ENCODE results near the gene MARCHF11.

The MARCHF11 gene

DNA sequence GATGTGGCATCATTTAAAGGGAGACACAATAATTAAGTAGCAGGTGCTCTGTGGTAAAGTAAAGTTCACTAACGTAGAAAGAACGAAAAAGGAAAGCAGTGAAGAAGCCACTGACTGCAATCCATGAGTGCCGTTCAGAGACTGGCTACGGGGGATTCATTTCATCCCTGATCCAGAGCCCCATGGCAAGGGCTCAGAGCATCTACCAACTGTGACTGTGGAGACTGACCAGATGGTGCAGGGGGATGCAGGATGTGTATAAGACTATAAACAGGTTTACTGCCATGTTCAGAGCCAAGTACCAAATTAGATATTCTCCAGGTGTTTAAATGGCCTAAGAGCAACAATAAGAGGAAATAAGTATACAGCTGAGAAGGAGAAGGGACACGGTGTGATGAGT lies 47.7 kb downstream of the MARCHF11 start:
- DNase-seq (ENCODE audit: low read depth, low spot score): no peak

DNA sequence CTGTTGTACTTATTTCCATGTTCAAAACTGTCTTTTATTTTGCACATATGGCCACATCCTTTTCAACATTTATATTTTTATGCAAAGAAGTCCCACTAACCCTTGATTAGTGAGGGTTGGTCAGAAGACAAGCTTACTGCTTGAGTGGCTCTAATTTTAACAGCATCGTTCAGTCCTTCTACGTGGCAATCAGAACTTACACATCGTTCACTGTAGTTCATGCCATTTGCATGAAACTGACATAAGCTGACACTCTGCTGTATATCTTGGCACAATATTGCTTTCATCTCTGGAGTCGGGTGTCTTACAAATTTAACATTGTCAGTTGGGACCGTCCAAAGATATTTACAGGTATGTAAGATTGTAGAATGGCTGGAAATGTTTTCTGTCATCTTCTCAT lies 50.6 kb downstream of the MARCHF11 start:
- DNase-seq (ENCODE audit: low read depth, low spot score): no peak

DNA sequence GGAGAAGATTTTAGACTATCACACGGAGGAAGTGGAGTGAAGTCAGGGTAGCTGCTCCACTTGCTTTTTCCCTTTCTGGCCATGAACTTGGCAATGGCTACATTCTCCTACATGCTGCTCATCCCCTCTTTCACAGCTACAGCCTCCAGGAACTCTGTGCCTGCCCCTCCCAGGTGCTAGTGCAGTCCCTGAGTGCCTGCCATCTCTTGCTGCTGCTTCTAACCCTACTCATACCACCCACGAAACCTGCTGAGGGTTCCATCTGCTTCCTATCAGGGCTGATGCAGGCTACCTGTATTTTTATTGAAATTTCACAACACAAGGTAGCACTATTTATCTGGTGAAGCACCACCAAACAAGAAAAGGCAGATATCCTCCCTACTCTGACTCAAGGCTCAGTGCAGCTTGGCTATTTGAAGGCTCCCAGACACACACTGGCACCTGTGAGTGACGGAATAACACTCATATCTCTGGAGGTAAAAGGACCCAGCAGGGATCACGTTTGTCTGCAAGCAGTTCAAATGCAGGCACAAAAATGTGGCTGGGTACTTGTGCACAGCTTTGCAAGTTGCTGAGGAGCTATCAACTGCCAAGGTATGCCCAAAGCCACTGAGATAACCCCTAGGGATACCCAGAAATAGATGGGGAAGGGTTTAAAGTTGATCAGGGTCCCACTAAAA lies 51.6 kb downstream of the MARCHF11 start:
- DNase-seq (ENCODE audit: low read depth, low spot score): no peak

DNA sequence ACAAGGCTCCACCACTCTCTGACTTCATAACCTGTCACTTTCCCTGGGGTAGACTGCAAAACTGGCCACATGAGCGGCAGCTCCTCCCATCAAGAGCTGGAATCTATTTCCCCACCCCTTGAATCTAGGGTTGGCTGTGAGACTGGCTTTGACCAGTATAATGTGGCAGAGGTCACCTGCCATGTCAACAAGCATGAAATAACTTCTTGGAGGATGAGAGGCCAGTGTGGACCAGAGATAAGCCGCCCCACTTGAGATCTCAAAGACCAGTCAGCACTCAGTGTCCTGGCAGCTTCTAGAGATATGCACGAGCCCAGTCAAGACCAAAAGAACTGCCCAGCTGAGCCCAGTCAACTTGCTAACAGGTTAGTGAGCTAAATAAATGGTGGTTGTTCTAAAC lies 59.0 kb downstream of the MARCHF11 start:
- DNase-seq (ENCODE audit: low read depth, low spot score): no peak

DNA sequence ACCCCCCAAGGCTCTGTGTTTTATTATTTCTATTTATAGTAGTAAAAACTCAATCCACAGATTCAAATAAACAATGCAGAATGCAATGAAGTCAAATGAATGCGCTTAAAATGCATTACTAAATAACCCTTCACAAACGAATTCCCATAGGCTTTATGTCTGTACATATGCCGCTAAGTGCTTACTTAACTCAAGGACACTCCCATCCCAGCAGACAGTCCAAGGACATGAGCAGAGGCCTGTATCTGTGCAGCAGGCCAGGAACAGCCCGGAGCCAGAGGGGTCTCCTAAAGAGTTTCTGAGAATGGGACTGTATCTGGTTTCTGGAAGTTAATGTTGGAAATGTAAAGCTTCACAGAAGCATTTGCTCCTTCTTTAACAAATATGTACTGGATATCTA lies 59.8 kb downstream of the MARCHF11 start:
- DNase-seq (ENCODE audit: low read depth, low spot score): no peak

DNA sequence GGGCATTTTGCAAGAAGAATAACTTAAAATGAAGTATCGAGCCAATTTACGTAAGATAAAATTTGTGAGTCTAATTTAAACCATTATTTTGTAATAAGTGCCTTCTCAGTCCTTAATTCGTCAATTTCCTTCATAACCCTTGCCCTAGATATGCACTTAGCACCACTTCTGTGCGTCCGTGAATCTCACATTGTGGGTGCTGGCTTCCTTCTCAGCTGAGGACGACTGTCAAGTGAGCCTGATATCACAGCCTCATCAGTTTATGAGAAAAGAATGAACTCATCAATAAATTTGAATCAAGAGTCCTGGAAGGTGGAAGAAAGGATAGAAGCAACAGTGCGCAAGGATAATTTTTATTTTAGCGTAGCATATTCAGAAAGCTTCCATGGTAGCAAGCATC lies 64.5 kb downstream of the MARCHF11 start:
- no peak for DNase-seq (ENCODE audit: low read depth, low spot score)

DNA sequence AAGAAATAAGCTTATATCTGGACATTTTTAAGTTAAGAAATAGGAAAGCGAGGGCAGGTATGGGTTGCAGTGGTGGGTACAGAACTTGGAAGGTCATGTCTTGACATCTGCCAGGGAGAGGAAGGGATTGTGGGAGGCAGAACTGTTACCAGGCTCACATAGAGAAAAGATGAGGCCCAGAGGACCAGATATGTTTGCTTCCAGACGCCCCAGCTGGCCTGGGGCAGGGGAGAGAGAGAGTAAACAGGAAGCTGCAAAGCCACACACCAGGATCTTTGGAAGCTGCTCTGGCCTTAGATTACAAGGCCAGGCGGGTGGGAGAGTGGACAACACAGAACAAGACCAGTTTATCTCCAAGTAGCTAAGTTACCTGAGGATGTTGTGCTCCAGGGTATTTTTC lies 71.2 kb downstream of the MARCHF11 start:
- DNase-seq (ENCODE audit: low read depth, low spot score): no peak

DNA sequence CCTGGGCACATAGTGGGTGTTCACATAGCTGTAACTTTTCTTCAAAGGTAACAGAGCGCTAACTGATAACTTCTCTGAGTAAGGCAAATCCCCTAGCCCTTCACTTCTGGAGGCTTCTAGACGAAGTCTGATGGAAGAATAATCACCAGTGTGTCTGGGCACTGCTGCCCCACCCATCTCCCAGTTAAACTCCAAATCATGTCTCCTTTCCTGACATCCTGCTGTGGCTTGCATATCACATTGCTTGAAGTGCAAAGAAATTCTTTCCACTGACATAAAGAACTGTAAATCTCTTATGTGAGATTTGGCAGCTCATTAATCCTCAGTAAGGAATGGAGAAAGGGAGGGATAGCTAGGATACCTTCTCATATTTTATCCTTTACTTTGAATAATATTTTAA lies 74.6 kb downstream of the MARCHF11 start:
- no peak for DNase-seq (ENCODE audit: low read depth, low spot score)

DNA sequence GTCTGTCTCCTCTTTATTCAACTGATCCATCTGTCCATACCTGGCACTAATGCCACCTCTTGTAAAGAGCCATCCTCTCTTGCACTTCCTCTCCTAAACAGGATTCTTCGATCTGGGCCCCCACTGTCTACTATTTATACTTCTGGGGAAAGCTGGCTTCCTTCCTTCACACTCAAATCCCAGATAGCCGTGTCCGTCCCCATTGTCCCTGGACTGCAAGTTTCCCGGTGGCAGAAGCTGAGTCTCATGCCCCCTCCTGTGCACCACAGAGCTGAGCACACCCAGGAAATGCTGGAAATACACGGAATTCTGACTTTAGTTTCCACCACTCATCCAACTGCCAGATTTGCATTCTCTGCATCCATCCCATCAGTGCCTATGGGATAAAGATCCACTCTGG lies 84.0 kb downstream of the MARCHF11 start:
- DNase-seq (ENCODE audit: low read depth, low spot score): no peak

DNA sequence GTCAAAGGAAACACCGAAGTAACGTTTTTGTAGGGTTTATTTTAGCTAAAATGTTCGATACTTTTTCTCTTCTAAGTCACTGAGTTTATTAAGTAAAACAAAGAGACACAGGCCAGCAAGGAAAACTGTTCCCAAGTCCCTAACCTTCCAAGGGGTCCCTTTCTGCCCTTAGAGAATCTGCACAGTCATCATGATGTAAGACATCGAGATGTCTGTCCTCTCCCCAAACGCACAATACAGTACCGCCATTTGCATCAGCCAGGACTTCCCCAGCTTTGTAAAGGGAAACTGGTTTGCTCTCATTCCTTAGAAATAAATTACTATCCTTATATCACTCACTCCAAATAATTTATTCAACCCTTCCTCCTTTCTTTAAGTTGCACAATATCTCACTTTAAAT lies 89.3 kb downstream of the MARCHF11 start:
- DNase-seq (ENCODE audit: low read depth, low spot score): no peak

DNA sequence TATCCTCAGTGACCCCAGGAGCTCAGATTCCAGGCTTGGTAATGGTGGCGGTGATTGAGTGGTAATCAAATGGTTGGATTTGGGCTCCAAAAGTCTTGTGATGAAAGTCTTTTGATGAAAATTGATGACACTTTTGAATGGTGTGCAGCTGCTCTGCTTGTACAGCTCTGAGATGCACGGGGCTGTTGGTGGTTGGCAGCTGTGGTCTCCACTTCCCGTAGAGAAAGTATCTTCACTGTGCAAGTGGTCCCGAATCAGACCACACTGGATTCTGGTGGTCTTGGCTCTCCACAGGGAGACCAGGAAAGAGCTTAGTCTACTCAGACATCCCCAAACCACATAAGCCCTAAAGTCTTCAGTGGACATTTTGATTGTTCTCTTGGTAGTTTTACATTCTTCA lies 96.6 kb downstream of the MARCHF11 start:
- DNase-seq (ENCODE audit: low read depth, low spot score): no peak

DNA sequence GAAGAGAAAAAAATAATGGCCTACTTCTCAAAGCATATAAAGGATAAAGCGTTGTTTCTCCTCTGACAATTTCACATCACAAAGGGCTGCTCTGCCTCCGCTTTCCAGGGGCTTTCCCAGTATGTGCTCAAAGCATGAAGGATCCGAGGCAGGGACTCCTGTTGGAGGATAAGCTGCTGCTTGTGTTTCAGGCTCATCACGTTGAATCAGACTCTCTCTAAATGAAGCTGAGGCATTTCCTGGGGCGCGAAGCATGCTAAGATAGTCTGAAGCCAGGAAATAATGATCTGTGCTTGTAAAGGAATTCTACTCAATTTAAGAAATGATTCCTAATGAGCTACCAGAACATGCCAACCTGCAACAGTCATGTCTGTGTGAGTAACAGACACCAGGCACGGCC lies 97.5 kb downstream of the MARCHF11 start:
- DNase-seq (ENCODE audit: low read depth, low spot score): no peak

DNA sequence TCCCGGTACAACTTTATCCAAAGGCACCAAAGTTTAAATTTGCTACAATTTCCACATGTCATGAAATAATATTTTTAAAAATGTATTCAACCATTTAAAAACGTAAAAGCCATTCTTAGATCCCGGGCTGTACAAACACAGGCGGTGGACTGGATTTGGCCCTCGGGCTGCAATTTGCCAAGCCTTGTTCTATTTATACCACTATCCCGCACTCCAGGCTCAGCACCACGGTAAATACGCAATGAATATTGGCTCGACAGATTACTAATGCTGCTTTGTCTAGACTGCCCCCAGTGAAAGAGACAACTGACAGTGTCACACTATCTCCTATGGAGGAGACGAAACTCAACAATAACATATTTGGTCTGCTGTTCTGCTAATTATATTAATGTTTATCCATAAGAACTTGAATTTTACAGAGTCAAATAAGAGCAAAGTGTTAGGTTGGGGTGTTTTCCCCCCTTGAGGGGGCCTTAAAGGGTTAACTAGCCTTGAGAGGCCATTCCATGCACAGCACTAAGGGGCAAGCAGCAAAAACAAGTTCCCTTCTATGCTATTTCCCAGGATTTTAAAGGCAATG lies 98.1 kb downstream of the MARCHF11 start:
- DNase-seq (ENCODE audit: low read depth, low spot score): no peak

DNA sequence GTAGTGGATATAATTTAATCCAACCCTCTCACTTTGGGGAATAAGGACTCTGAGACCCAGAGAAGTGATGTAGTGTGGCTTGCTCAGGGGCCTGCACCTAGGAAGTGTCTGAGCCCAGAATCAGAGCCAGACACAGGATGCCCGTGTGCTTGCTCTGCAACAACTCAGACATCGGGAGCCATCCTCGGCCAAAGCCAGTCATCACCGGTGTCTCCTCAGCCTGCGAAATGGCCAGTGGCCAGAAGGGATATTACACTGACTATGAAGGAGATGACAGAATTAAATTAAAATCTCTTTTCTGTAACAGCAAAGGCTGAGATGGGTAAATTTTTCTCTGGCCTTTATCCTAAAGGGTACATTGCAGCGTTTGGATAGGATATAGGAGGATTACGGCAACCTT lies 102.9 kb downstream of the MARCHF11 start:
- DNase-seq (ENCODE audit: low read depth, low spot score): no peak

DNA sequence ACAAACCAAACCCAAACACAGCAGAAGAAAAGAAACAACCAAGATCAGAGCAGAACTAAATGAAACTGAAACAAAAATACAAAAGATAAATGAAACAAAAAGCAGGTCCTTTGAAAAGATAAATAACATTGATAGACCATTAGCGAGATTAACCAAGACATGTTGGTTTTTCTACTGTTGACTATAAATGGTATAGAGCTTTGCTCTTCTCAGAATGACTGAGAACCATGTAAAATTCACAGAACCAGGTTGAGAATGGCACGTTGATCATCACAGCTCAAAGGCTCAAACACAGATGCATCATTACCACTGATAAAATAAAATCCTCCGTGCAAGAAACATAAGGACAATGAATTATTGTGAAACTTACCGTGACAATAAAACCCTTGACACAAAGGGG lies 105.2 kb downstream of the MARCHF11 start:
- no peak for DNase-seq (ENCODE audit: low read depth, low spot score)

DNA sequence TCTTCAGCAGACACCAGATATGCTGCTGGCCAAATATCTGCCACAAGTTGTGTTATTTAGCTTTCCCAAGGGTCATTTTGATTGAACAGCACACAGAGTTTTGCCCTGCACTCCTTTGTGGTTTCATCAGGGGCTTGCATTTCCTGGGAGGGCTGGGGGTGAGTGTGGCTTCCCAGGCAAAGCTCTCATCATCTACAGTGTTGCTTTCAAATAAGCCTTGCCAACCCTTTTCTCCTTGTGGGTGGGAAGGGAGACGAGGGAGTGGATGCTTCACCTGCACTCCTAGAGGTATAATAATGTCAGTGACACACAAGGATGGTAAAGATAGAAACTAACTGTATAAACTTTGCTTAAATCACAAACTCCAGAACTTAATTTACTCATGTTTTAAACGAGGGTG lies 107.0 kb downstream of the MARCHF11 start:
- DNase-seq (ENCODE audit: low read depth, low spot score): no peak

DNA sequence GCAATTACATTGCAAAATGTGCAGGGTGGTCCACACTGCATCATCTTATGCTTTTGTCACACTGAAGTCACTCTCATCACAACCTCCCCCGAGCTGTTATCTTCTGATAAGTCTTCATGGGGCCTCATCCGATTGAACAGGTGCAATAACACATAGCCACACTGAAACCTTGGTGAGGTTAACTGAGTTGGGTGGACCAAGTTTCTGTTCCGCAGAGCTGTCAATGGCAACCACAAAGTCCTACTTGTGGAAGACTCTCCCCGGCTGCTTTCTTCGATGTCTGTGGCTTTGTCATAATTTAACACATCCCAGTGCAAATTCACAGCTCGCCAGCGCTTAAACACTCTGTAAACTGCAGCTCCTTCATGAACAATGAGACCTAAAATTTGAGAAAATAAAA lies 112.2 kb downstream of the MARCHF11 start:
- DNase-seq (ENCODE audit: low read depth, low spot score): no peak

DNA sequence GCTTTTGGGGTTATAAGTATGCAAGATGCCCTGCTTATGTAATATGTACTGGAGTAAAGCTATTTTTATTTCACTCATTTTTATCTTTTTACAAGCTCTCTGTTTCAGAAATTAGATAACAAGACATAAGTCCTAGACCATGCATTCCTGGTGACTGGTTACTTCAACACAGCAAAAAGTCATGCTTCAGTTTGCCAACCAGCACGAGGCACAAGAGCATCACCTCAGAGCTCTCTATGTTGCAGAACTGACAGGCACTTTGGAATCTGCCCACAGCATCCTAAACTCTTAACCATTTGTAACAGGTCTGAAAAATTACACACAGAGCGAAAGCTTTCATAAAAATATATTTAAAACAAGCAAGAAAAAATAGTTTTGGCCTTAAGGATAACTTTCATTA lies 112.8 kb downstream of the MARCHF11 start:
- DNase-seq (ENCODE audit: low read depth, low spot score): no peak

DNA sequence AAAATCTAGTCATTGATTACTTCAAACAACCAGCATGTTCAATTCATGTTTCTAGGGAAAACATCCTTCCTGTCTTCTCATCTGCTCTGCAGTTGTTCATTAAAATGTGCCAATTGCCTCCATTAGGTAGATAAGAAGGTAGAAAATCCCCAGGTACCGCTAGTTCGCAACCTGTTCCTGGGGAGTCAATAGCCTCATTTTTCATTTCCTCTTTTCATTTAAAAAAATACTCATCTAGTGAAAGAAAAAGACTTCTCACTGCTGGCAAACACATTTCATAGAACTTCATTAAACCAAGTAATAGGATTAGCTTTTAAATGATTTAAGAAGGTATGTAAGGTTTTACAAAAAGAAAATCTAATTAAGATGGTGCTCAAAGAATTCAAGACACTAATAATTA lies 113.3 kb downstream of the MARCHF11 start:
- no peak for DNase-seq (ENCODE audit: low read depth, low spot score)

DNA sequence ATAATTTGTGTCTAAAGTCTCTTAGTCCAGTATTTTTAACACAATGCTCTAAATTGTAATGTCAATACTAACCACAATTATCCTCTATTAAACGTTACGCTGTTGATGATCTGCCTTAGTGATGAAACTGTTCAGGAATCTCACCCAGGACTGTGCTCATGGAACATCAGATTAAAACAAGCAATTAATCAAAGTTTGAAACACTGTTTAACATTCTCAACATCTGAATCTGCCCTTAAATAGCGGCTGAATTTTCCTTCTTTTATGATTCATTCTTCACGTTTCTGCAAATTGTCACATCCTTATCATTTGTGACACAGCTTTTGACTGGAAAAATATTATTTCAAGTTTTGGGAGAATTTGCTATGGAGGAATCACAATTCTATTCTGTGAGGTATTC lies 113.8 kb downstream of the MARCHF11 start:
- DNase-seq (ENCODE audit: low read depth, low spot score): no peak

DNA sequence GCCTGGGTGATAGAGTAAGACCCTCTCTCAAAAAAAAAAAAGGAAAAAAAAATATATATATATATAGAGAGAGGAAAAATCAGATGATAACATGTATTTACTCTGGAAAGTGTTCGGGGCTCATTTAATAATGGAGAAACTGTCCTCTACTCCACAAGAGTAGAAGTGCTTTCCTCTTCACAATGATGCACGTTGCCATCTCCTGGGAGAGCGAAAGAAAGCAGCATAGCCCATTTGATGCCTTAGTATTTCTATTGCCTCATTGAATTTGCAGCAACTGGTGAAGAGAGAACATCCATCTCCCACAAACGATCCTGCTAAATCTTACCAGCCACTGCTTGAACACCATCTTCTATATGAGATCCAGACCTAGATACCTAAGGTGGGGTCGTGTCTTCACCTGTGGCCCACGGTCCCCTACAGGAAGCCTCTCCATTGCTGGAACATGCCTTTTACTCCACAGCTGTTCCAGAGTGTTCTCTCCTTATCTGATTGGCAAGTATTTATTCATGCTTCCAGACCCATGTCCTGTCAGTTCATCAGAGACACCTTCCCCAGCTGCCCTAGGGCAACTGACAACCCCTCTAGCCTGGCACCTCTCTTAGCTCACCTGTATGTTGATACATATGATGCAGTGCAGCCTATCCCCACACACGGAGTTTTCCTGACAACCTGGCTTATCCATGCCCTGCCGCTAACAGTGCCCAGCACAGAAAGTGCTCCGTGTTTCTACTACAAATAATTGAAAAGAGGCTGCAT lies 115.3 kb downstream of the MARCHF11 start:
- no peak for DNase-seq (ENCODE audit: low read depth, low spot score)

DNA sequence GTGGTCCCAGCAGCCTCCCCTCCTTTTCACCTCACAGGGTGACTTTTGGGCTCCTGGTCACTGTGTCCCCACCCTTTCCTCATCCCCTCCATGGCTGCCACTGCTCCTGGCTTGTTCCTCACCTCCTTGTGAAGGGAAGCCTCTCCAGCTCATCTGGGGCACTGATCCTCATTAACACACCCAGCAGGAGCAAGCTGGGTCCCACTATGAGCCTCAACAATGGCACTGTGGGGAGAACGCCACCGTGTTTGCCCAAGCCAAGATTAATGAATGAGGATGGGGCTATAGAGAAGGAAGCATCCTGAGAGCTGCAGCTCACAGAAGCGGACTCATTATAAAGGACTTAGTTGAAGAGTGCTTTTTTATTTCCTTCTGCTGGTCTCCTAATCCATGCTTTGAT lies 118.4 kb downstream of the MARCHF11 start:
- DNase-seq (ENCODE audit: low read depth, low spot score): no peak

DNA sequence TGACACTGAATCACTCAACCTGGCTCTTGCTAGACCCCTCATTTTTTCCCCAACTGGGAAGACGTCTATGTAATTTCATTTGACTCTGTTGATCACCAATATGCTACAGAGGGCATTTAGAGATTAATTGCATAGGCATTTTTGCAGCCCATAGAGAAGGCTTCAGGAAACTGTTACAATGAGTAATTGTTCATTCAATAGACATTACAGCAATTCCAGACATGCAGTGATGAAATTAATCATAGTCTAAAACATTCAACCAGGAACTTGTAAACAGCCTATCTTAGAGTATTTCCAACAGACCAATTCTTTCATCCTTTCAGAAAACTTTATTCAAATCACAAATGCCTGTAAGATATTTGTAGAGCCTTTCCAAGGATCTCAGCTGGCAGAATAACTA lies 122.3 kb downstream of the MARCHF11 start:
- no peak for DNase-seq (ENCODE audit: low read depth, low spot score)
